GM11168 (cell line): ENCODE results near the gene MBD6.

Source experiments
- in situ Hi-C: fragments of 300-500 bp; cut with MboI; formaldehyde crosslinking; loops from one replicate; pipeline ENCODE4 v1.12.0; 2022; ENCODE audit warnings: low sequenced_read_pairs; ENCODE audit not compliant: unreplicated experiment

Gene MBD6

GRCh38 chr12:57571926-57572762 lies 49.5 kb downstream of the MBD6 start:
- in situ Hi-C loops, result no loop called here

- in situ Hi-C loops, result no loop called here
These were observed 52.2 kb downstream of the MBD6 start for GRCh38 chr12:57574795-57575194.

- in situ Hi-C loops, result no loop called here
These were observed 53.4 kb downstream of the MBD6 start for GRCh38 chr12:57575771-57576612.

GRCh38 chr12:57576613-57577160 lies 54.1 kb downstream of the MBD6 start:
- in situ Hi-C loops, result no loop called here

- in situ Hi-C loops, result no loop called here
These were observed 55.5 kb downstream of the MBD6 start for GRCh38 chr12:57577981-57578758.

- in situ Hi-C loops, result no loop called here
These were observed 56.4 kb downstream of the MBD6 start for GRCh38 chr12:57579011-57579410.
